OCI-LY3 (cell line): Measurements from ENCODE around the gene PDE4D.

Experiments
- H2AFZ ChIP-seq: fragments of 200-600, 300-600 bp; shearing (Covaris generic); 2 replicates; pipeline ENCODE4 v1.6.0; 2014; ENCODE audit warnings: antibody characterized with exemption, low read depth, low read length
- H3K27ac ChIP-seq: fragments of 200-600, 300-600 bp; sonication (generic); 2 replicates; pipeline ENCODE4 v1.5.1; 2014; ENCODE audit warnings: mild to moderate bottlenecking, low read length, moderate library complexity, mixed read lengths
- H3K27me3 ChIP-seq: fragments of 200-600, 300-600 bp; sonication (generic); 2 replicates; pipeline ENCODE4 v1.6.1; 2014; ENCODE audit warnings: low read depth, low read length, mixed read lengths
- H3K36me3 ChIP-seq: fragments of 200-600, 300-600 bp; sonication (generic); replicated peaks from 2 replicates; pipeline ENCODE3; 2014; ENCODE audit warnings: low read depth, low read length, mixed read lengths
- H3K4me1 ChIP-seq: fragments of 300-600, 200-600 bp; sonication (generic); 2 replicates; pipeline ENCODE4 v1.6.1; 2014; ENCODE audit warnings: low read length, mixed read lengths
- H3K4me2 ChIP-seq: fragments of 200-600, 300-600 bp; sonication (generic); 2 replicates; pipeline ENCODE4 v1.6.1; 2014; ENCODE audit warnings: low read length, mixed read lengths
- H3K4me3 ChIP-seq: fragments of 300-600, 200-600 bp; sonication (generic); 2 replicates; pipeline ENCODE4 v1.5.1; 2014; ENCODE audit warnings: antibody characterized with exemption, mild to moderate bottlenecking, low read length, moderate library complexity
- H3K79me2 ChIP-seq: fragments of 300-600, 200-600 bp; shearing (Covaris generic); 2 replicates; pipeline ENCODE4 v1.6.1; 2014; ENCODE audit warnings: mild to moderate bottlenecking, low read length, mixed read lengths
- H3K9ac ChIP-seq: fragments of 300-600, 200-600 bp; shearing (Covaris generic); 2 replicates; pipeline ENCODE4 v1.6.0; 2014; ENCODE audit warnings: mild to moderate bottlenecking, low read length, moderate library complexity
- H3K9me3 ChIP-seq: fragments of 200-600, 300-600 bp; shearing (Covaris generic); 2 replicates; pipeline ENCODE4 v1.6.1; 2014; ENCODE audit warnings: low read length, mixed read lengths; ENCODE audit not compliant: insufficient read depth
- H4K20me1 ChIP-seq: fragments of 200-600, 300-600 bp; sonication (generic); 2 replicates; pipeline ENCODE4 v1.6.1; 2016; ENCODE audit warnings: low read length, mixed read lengths; ENCODE audit not compliant: insufficient read depth
- EZH2phosphoT487 ChIP-seq: fragments of 200-600 bp; shearing (Covaris generic); IDR thresholded peaks from 2 replicates; pipeline ENCODE4 v1.6.1; 2018; ENCODE audit warnings: antibody characterized with exemption, mixed run types, low read depth
- TF ChIP-seq, protein P1 (sequence below): fragments of 200-600, 300-600 bp; sonication (generic); IDR thresholded peaks from 2 replicates; pipeline ENCODE4 v1.5.1; 2014; ENCODE audit warnings: antibody characterized with exemption, low read length, low read depth

The PDE4D gene

GRCh38 chr5:59136549-59136948 lies 757.0 kb downstream of the PDE4D start:
- H3K4me2 ChIP-seq = no peak overlapping the region
- H3K9ac ChIP-seq = no peak overlapping the region
- H3K79me2 ChIP-seq = no peaks in the 10 kb centered on the region
- H2AFZ ChIP-seq = no peak overlapping the region
- H3K4me3 ChIP-seq = no peak overlapping the region
- no peaks in the 10 kb centered on the region for H3K27me3 ChIP-seq
- H3K4me1 ChIP-seq = no peaks in the 10 kb centered on the region
- H3K9me3 ChIP-seq = no peaks in the 10 kb centered on the region
- no peaks in the 10 kb centered on the region for H3K36me3 ChIP-seq
- TF ChIP-seq EZH2phosphoT487 = no peak
- TF ChIP-seq, protein P1, sequence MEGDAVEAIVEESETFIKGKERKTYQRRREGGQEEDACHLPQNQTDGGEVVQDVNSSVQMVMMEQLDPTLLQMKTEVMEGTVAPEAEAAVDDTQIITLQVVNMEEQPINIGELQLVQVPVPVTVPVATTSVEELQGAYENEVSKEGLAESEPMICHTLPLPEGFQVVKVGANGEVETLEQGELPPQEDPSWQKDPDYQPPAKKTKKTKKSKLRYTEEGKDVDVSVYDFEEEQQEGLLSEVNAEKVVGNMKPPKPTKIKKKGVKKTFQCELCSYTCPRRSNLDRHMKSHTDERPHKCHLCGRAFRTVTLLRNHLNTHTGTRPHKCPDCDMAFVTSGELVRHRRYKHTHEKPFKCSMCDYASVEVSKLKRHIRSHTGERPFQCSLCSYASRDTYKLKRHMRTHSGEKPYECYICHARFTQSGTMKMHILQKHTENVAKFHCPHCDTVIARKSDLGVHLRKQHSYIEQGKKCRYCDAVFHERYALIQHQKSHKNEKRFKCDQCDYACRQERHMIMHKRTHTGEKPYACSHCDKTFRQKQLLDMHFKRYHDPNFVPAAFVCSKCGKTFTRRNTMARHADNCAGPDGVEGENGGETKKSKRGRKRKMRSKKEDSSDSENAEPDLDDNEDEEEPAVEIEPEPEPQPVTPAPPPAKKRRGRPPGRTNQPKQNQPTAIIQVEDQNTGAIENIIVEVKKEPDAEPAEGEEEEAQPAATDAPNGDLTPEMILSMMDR = no peak
- no peaks in the 10 kb centered on the region for H4K20me1 ChIP-seq
- no peak overlapping the region for H3K27ac ChIP-seq

DNA sequence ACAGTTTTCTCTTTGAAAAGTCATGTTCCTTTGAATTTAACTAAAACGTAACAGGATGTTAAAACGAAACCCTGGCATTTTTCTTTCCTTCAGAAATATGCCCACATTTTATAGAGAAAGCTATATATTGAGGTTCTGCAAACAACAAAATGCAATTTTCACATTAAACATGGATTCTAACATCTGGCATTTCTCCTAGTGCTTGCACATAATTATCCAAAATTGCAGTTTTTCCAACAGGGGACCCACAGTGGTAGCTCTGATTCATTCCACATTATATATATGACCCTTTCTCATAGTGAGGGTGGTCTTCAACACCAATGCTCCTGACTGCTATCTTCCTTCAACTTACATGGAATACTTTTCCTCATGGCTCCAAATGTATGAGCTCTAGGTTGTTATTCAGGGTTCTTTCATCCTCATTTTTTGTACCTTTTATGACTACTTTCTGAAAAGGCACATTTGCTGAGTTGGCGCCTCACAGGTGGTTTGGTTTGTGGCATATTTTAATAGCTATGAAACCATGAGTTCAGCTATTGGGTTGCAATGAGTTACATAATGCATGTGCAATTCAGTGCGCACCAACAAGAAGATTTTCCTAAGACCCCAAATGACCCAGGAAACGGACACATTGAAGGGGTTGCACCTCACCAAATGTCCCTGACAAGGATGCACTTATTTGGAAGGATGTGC lies 758.9 kb downstream of the PDE4D start:
- Histone ChIP-seq H3K4me1 (no peaks in the 10 kb centered on the region), H2AFZ (no peak overlapping the region), H3K79me2 (no peaks in the 10 kb centered on the region), H3K9me3 (no peaks in the 10 kb centered on the region), H3K4me3 (no peak overlapping the region), H3K9ac (no peak overlapping the region), H3K27ac (no peak overlapping the region), H3K36me3 (no peaks in the 10 kb centered on the region), H4K20me1 (no peaks in the 10 kb centered on the region), H3K27me3 (no peaks in the 10 kb centered on the region), H3K4me2 (no peak overlapping the region)
- TF ChIP-seq EZH2phosphoT487 = no peak
- TF ChIP-seq, protein P1 = no peak

- H3K9ac ChIP-seq = no peak overlapping the region
Observed at GRCh38 chr5:59133764-59134261, 759.7 kb downstream of the PDE4D start.

GRCh38 chr5:59132131-59132530 lies 761.4 kb downstream of the PDE4D start:
- no peak overlapping the region for H3K27ac ChIP-seq
- no peaks in the 10 kb centered on the region for H3K4me1 ChIP-seq

More at GRCh38 chr5:59133764-59134261, 759.7 kb downstream of the PDE4D start:
- TF ChIP-seq EZH2phosphoT487 = no peak
- TF ChIP-seq, protein P1 = no peak
- H3K9me3 ChIP-seq = no peaks in the 10 kb centered on the region
- no peaks in the 10 kb centered on the region for H3K36me3 ChIP-seq
- no peaks in the 10 kb centered on the region for H3K4me1 ChIP-seq
- no peaks in the 10 kb centered on the region for H3K27me3 ChIP-seq
- H2AFZ ChIP-seq = no peak overlapping the region
- no peaks in the 10 kb centered on the region for H3K79me2 ChIP-seq
- H4K20me1 ChIP-seq = no peaks in the 10 kb centered on the region
- no peak overlapping the region for H3K27ac ChIP-seq
- no peak overlapping the region for H3K4me2 ChIP-seq
- H3K4me3 ChIP-seq = no peak overlapping the region

More at GRCh38 chr5:59132131-59132530, 761.4 kb downstream of the PDE4D start:
- Histone ChIP-seq H3K9me3 (no peaks in the 10 kb centered on the region), H3K4me2 (no peak overlapping the region), H3K9ac (no peak overlapping the region), H3K4me3 (no peak overlapping the region), H2AFZ (no peak overlapping the region), H4K20me1 (no peaks in the 10 kb centered on the region), H3K36me3 (no peaks in the 10 kb centered on the region), H3K27me3 (no peaks in the 10 kb centered on the region), H3K79me2 (no peaks in the 10 kb centered on the region)
- TF ChIP-seq, protein P1 = no peak
- no peak for TF ChIP-seq EZH2phosphoT487
